GM23338 (cell line): ENCODE results near the gene NLGN1. TPM values are rescaled to one million over a fixed set of nuclear protein-coding genes. Genes with fewer than 3 reads are reported as not detected.

Experiments
- ATAC-seq: fragments of 200-7000 bp; cut with Tn5 transposase; 3 replicates; pipeline ENCODE4 v1.9.1; 2020
- DNase-seq: peaks from one replicate; pipeline ENCODE4 v3.0.0-alpha.2; 2015; ENCODE audit warnings: low spot score
- H2AFZ ChIP-seq: fragments of 200-600 bp; sonication (generic); 2 replicates; pipeline ENCODE4 v1.8.0; 2016; ENCODE audit warnings: antibody characterized with exemption, mild to moderate bottlenecking, moderate library complexity
- H3F3A ChIP-seq: fragments of 200-600 bp; sonication (generic); replicated peaks from 2 replicates; pipeline ENCODE4 v1.8.0; 2017; ENCODE audit warnings: antibody characterized with exemption, mixed run types, low read depth
- H3K27ac ChIP-seq: fragments of 200-600 bp; sonication (generic); 2 replicates; pipeline ENCODE4 v1.6.1; 2016; ENCODE audit warnings: low read depth
- H3K27me3 ChIP-seq: fragments of 200-600 bp; sonication (generic); 2 replicates; pipeline ENCODE4 v1.8.0; 2016; ENCODE audit warnings: mild to moderate bottlenecking, mixed run types, moderate library complexity; ENCODE audit not compliant: insufficient read depth
- H3K36me3 ChIP-seq: fragments of 200-600 bp; sonication (generic); 2 replicates; pipeline ENCODE4 v1.8.0; 2016; ENCODE audit warnings: mild to moderate bottlenecking; ENCODE audit not compliant: insufficient read depth
- H3K4me1 ChIP-seq: fragments of 200-600 bp; sonication (generic); 2 replicates; pipeline ENCODE4 v1.8.0; 2016; ENCODE audit warnings: mild to moderate bottlenecking, moderate library complexity; ENCODE audit not compliant: insufficient read depth
- H3K4me2 ChIP-seq: fragments of 200-600 bp; sonication (generic); 2 replicates; pipeline ENCODE4 v1.7.1; 2017; ENCODE audit warnings: mixed run types
- H3K4me3 ChIP-seq: fragments of 200-600 bp; sonication (generic); 2 replicates; pipeline ENCODE4 v1.6.1; 2016; ENCODE audit warnings: mixed run types
- H3K79me2 ChIP-seq: fragments of 200-600 bp; sonication (generic); replicated peaks from 2 replicates; pipeline ENCODE4 v1.8.0; 2017; ENCODE audit warnings: mild to moderate bottlenecking; ENCODE audit not compliant: insufficient read depth
- H3K9me2 ChIP-seq: fragments of 200-600 bp; sonication (generic); 2 replicates; pipeline ENCODE4 v1.8.0; 2017; ENCODE audit not compliant: insufficient read depth
- H4K20me1 ChIP-seq: fragments of 200-600 bp; sonication (generic); replicated peaks from 2 replicates; pipeline ENCODE4 v1.8.0; 2017; ENCODE audit warnings: mild to moderate bottlenecking; ENCODE audit not compliant: insufficient read depth
- H3K27ac Mint-ChIP-seq: 2 replicates; pipeline ENCODE4 v1.8.0; 2020; ENCODE audit warnings: inconsistent platforms, mild to moderate bottlenecking, moderate library complexity, mixed read lengths
- H3K27me3 Mint-ChIP-seq: 3 replicates; pipeline ENCODE4 v1.8.0; 2022; ENCODE audit warnings: low read depth, mild to moderate bottlenecking, moderate library complexity, mixed read lengths, inconsistent platforms; ENCODE audit not compliant: insufficient read depth, poor library complexity
- H3K36me3 Mint-ChIP-seq: 3 replicates; pipeline ENCODE4 v1.8.0; 2021; ENCODE audit warnings: low read depth, mild to moderate bottlenecking, inconsistent platforms, moderate library complexity, mixed read lengths
- H3K4me1 Mint-ChIP-seq: 3 replicates; pipeline ENCODE4 v1.8.0; 2020; ENCODE audit warnings: mild to moderate bottlenecking, inconsistent platforms, mixed read lengths
- H3K4me3 Mint-ChIP-seq: 3 replicates; pipeline ENCODE4 v1.8.0; 2021; ENCODE audit warnings: moderate library complexity, mild to moderate bottlenecking, inconsistent platforms, mixed read lengths
- H3K9me3 Mint-ChIP-seq: 3 replicates; pipeline ENCODE4 v1.8.0; 2020; ENCODE audit warnings: moderate library complexity, mild to moderate bottlenecking, inconsistent platforms, mixed read lengths
- CREB1 ChIP-seq: fragments of 250-450 bp; sonication (Bioruptor Pico); IDR thresholded peaks from 2 replicates; pipeline ENCODE4 v1.5.0; 2020; ENCODE audit warnings: low read depth, mild to moderate bottlenecking, moderate library complexity
- CTCF ChIP-seq, 2 experiments: fragments of 200-600 bp in 1 of 2; sonication (generic) in 1 of 2; conservative IDR thresholded peaks; 2 replicates each; pipeline versions ENCODE4 v1.5.1 to v1.6.1; 2016 to 2017; ENCODE audit warnings: antibody characterized with exemption in 2 of 2, low read depth in 2 of 2, mild to moderate bottlenecking in 2 of 2, moderate library complexity in 1 of 2
- EZH2 ChIP-seq: fragments of 200-600 bp; sonication (generic); IDR thresholded peaks from one replicate; pipeline ENCODE4 v1.8.0; 2017; ENCODE audit warnings: antibody characterized with exemption, mild to moderate bottlenecking, low read depth; ENCODE audit not compliant: unreplicated experiment
- EZH2phosphoT487 ChIP-seq: fragments of 200-600 bp; sonication (generic); IDR thresholded peaks from one replicate; pipeline ENCODE4 v1.8.1; 2018; ENCODE audit warnings: antibody characterized with exemption; ENCODE audit not compliant: unreplicated experiment
- JUNB ChIP-seq: IDR thresholded peaks from one replicate; pipeline ENCODE4 v1.6.1; 2016; ENCODE audit warnings: antibody characterized with exemption; ENCODE audit not compliant: unreplicated experiment
- NANOG ChIP-seq: IDR thresholded peaks from 2 replicates; pipeline ENCODE4 v1.6.1; 2016; ENCODE audit warnings: antibody characterized with exemption, borderline replicate concordance
- POLR2AphosphoS5 ChIP-seq: IDR thresholded peaks from 2 replicates; pipeline ENCODE4 v1.6.1; 2016; ENCODE audit warnings: antibody characterized with exemption, low read depth
- REST ChIP-seq: IDR thresholded peaks from one replicate; pipeline ENCODE4 v1.6.1; 2018; ENCODE audit warnings: antibody characterized with exemption; ENCODE audit not compliant: unreplicated experiment
- STAT1 ChIP-seq: IDR thresholded peaks from one replicate; pipeline ENCODE4 v1.6.1; 2016; ENCODE audit warnings: antibody characterized with exemption; ENCODE audit not compliant: unreplicated experiment
- ZNF114 ChIP-seq: fragments of 250-450 bp; sonication (Bioruptor Pico); IDR thresholded peaks from 2 replicates; pipeline ENCODE4 v1.5.0; 2020; ENCODE audit warnings: mild to moderate bottlenecking, moderate library complexity
- ZNF331 ChIP-seq: fragments of 250-450 bp; sonication (Bioruptor Pico); IDR thresholded peaks from 2 replicates; pipeline ENCODE4 v1.5.0; 2020; ENCODE audit warnings: low read depth, mild to moderate bottlenecking, moderate library complexity
- ZNF462 ChIP-seq: fragments of 250-450 bp; sonication (Bioruptor Pico); IDR thresholded peaks from 2 replicates; pipeline ENCODE4 v1.5.0; 2020; ENCODE audit warnings: mild to moderate bottlenecking, moderate library complexity
- polyA plus RNA-seq: library from polyadenylated mRNA; unstranded; fragments of >200 nt; fragmentation: Nextera tagmentation; extraction: Ambion mirVana; gene quantifications from 2 replicates; pipeline ENCODE4 v1.2.1, GENCODE V29; 2016
- total RNA-seq: library from RNA; depleted of rRNA; stranded (reverse); fragments of >200 nt; shearing (Covaris generic); gene quantifications from 2 replicates; pipeline ENCODE4 v1.2.3, GENCODE V29; 2014
- TF ChIP-seq, protein P1 (sequence below): IDR thresholded peaks from 2 replicates; pipeline ENCODE4 v1.6.1; 2016; ENCODE audit warnings: antibody characterized with exemption

The NLGN1 gene
- total and polyA plus RNA-seq, 2 experiments from 2014 or later, result 6.5 to 18.6 TPM

GRCh38 chr3:174147798-174148197 lies 750.3 kb downstream of the NLGN1 start:
- Histone ChIP-seq H3K9me2 (no peaks in the 10 kb centered on the region), H3K79me2 (no peaks in the 10 kb centered on the region), H3K27ac (no peak overlapping the region), H2AFZ (no peak overlapping the region), H3F3A (no peaks in the 10 kb centered on the region), H3K27me3 (no peaks in the 10 kb centered on the region), H3K36me3 (no peaks in the 10 kb centered on the region), H3K4me3 (no peak overlapping the region), H3K4me2 (no peak overlapping the region), H4K20me1 (no peaks in the 10 kb centered on the region), H3K4me1 (peaks cover 9% of the 10 kb centered on the region; the same call in 1 of the 2 replicates)
- TF ChIP-seq STAT1 (no peak), ZNF114 (no peak), ZNF462 (CRISPR knock-in tag) (no peak), ZNF331 (CRISPR knock-in tag) (no peak), CTCF (conservative IDR thresholded peaks at IDR 0.05; ENCODE audit: low read depth in 2 of 2) (no peak), JUNB (no peak), EZH2 (no peak), NANOG (no peak), CREB1 (CRISPR knock-in tag) (no peak), REST (no peak), POLR2AphosphoS5 (no peak), EZH2phosphoT487 (no peak)
- TF ChIP-seq, protein P1, sequence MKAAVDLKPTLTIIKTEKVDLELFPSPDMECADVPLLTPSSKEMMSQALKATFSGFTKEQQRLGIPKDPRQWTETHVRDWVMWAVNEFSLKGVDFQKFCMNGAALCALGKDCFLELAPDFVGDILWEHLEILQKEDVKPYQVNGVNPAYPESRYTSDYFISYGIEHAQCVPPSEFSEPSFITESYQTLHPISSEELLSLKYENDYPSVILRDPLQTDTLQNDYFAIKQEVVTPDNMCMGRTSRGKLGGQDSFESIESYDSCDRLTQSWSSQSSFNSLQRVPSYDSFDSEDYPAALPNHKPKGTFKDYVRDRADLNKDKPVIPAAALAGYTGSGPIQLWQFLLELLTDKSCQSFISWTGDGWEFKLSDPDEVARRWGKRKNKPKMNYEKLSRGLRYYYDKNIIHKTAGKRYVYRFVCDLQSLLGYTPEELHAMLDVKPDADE, result no peak
- H3K27me3 Mint-ChIP-seq, result peaks cover 2% of the 10 kb centered on the region
- DNase-seq, result no peak
- peaks cover 12% of the 10 kb centered on the region for H3K9me3 Mint-ChIP-seq
- no peak for ATAC-seq
- no peak overlapping the region for H3K27ac Mint-ChIP-seq
- peaks cover 16% of the 10 kb centered on the region; the same call in 2 of the 3 replicates for H3K36me3 Mint-ChIP-seq
- peaks cover 10% of the 10 kb centered on the region for H3K4me1 Mint-ChIP-seq
- no peak overlapping the region for H3K4me3 Mint-ChIP-seq
